ENCODE measurements around the gene SPOCK1. TPM values are rescaled to one million over a fixed set of nuclear protein-coding genes. Genes with fewer than 3 reads are reported as not detected.

SPOCK1 gene
- total and polyA plus RNA-seq, 2 of the 4 experiments (the other 2 are of a cell fraction), result 5.0 to 20.3 TPM

DNA sequence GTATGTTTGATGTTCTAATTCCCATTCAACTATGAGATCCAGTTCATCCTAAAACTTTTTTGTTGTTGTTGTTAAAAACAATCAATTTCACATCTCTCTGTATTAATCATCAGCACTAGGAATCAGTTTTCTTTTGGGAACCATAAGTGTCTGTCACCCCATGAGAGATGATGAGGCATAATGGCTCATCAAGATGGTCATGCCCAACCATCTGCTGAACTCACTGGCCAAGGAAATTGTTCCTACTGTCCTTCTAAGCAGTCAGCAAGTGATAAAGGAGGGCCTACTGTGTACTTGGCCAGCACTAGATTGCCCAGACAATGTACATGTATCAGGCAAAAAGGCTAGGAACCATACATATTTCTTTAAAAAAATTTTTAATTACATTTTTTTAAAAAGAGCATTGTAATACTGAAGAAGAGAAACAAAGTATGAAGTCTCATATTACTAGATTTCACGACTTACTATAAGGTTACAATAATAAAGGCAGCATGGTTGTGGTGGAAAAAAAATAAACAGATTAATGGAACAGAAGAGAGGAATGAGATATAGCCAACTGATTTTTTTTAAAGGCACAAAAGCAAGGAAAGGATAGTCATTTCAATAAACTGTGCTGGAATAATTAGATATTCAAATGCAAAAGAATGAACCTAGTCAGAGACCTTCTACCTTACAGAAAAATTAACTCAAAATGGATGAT, 458.3 kb downstream of the SPOCK1 start:
- no peaks in the 10 kb centered on the region for H3K9me3 ChIP-seq (ENCODE audit: control insufficient read depth, insufficient read depth, low read length)
- in situ Hi-C loops (cut with MboI; ENCODE audit: low sequenced_read_pairs), result no loop called here
- CTCF ChIA-PET, result no interaction called here
- H4K8ac ChIP-seq (ENCODE audit: low read depth in 2 of 2, low read length in 2 of 2), result no peak overlapping the region
- H3K27me3 ChIP-seq (ENCODE audit: control insufficient read depth, insufficient read depth, low read length), result no peaks in the 10 kb centered on the region
- no peaks in the 10 kb centered on the region for H3K36me3 ChIP-seq (ENCODE audit: control insufficient read depth, insufficient read depth, low read length)
- POLR2A ChIA-PET (ENCODE audit: unreplicated experiment), result no interaction called here
- no peak overlapping the region for H4K91ac ChIP-seq (ENCODE audit: insufficient read depth, low read depth, low read length)
- no peak for ATAC-seq (ENCODE audit: low read depth)
- dilution Hi-C loops (cut with HindIII; ENCODE audit: low sequenced_read_pairs, unreplicated experiment), result no loop called here
- H3K9me1 ChIP-seq (ENCODE audit: insufficient read depth, low read length), result no peaks in the 10 kb centered on the region
- H3K4me2 ChIP-seq (ENCODE audit: low read depth, low read length), result no peak overlapping the region
- no peak overlapping the region for H4K5ac ChIP-seq (ENCODE audit: low read depth, low read length)
- H3K56ac ChIP-seq (ENCODE audit: extremely low read depth, insufficient read depth, low read length), result no peak overlapping the region
- H2BK20ac ChIP-seq (ENCODE audit: low read depth, low read length), result no peak overlapping the region
- H2BK5ac ChIP-seq (ENCODE audit: low read depth, low read length, poor library complexity, severe bottlenecking), result no peak overlapping the region
- no peaks in the 10 kb centered on the region for H4K20me1 ChIP-seq (ENCODE audit: insufficient read depth, low read length)
- no peak for TF ChIP-seq CHD1 (IDR thresholded peaks at IDR 0.05; ENCODE audit: low read depth, low read length)
- TF ChIP-seq, protein P1, sequence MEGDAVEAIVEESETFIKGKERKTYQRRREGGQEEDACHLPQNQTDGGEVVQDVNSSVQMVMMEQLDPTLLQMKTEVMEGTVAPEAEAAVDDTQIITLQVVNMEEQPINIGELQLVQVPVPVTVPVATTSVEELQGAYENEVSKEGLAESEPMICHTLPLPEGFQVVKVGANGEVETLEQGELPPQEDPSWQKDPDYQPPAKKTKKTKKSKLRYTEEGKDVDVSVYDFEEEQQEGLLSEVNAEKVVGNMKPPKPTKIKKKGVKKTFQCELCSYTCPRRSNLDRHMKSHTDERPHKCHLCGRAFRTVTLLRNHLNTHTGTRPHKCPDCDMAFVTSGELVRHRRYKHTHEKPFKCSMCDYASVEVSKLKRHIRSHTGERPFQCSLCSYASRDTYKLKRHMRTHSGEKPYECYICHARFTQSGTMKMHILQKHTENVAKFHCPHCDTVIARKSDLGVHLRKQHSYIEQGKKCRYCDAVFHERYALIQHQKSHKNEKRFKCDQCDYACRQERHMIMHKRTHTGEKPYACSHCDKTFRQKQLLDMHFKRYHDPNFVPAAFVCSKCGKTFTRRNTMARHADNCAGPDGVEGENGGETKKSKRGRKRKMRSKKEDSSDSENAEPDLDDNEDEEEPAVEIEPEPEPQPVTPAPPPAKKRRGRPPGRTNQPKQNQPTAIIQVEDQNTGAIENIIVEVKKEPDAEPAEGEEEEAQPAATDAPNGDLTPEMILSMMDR (conservative IDR thresholded peaks at IDR 0.05; ENCODE audit: low read depth, low read length), result no peak
- TF ChIP-seq, protein P2, sequence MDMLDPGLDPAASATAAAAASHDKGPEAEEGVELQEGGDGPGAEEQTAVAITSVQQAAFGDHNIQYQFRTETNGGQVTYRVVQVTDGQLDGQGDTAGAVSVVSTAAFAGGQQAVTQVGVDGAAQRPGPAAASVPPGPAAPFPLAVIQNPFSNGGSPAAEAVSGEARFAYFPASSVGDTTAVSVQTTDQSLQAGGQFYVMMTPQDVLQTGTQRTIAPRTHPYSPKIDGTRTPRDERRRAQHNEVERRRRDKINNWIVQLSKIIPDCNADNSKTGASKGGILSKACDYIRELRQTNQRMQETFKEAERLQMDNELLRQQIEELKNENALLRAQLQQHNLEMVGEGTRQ (IDR thresholded peaks at IDR 0.05; ENCODE audit: low read depth, low read length), result no peak
- no peak for TF ChIP-seq POLR2A (IDR thresholded peaks at IDR 0.05; ENCODE audit: low read depth, low read length)
- no peak for TF ChIP-seq RFX5 (IDR thresholded peaks at IDR 0.05; ENCODE audit: low read depth, low read length)
- TF ChIP-seq SMC3 (IDR thresholded peaks at IDR 0.05; ENCODE audit: low read depth, low read length), result no peak
- no peak for TF ChIP-seq MXI1 (IDR thresholded peaks at IDR 0.05; ENCODE audit: borderline replicate concordance, low read depth, low read length)
- no peak for TF ChIP-seq RAD21 (IDR thresholded peaks at IDR 0.05; ENCODE audit: low read length)
- TF ChIP-seq NFE2L2 (IDR thresholded peaks at IDR 0.05; ENCODE audit: low read depth, low read length), result no peak
- H2BK120ac ChIP-seq (ENCODE audit: low read depth, low read length), result no peak overlapping the region
- H3K9ac ChIP-seq (ENCODE audit: low read depth, low read length), result no peak overlapping the region
- H3K14ac ChIP-seq (replicated peaks; ENCODE audit: low read depth, low read length), result no peak overlapping the region
- H3K4me1 ChIP-seq (ENCODE audit: control insufficient read depth, insufficient read depth, low read length), result no peaks in the 10 kb centered on the region
- BruUV-seq (replicated peaks), result no TSS peak
- no peak overlapping the region for H3K4me3 ChIP-seq (ENCODE audit: insufficient read depth, low read depth, low read length)
- no CpG with 5 or more reads among the region's 1 CpG for WGBS, 2 experiments (ENCODE audit: extremely low coverage in 2 of 2, insufficient read length in 1 of 2)
- no peak overlapping the region for H2BK15ac ChIP-seq (ENCODE audit: low read depth, low read length)
- H2AFZ ChIP-seq (replicated peaks; ENCODE audit: low read length, poor library complexity), result no peak overlapping the region
- H2AK5ac ChIP-seq (ENCODE audit: low read depth, low read length), result no peak overlapping the region
- DNase-seq, result peak; percentile 24
- H3K4ac ChIP-seq (ENCODE audit: low read depth, low read length), result no peak overlapping the region
- H3K23ac ChIP-seq (ENCODE audit: low read depth, low read length), result no peak overlapping the region
- H3K79me1 ChIP-seq (ENCODE audit: low read depth in 1 of 2, low read length in 2 of 2), result no peaks in the 10 kb centered on the region
- H3K27ac ChIP-seq (ENCODE audit: insufficient read depth, low read length), result no peak overlapping the region
- H3K18ac ChIP-seq (ENCODE audit: low read depth, low read length), result no peak overlapping the region
- H2AK9ac ChIP-seq (replicated peaks; ENCODE audit: low read depth, low read length, poor library complexity), result no peak overlapping the region
- intact Hi-C loops (cut with micrococcal nuclease), result no loop called here

Data from IMR-90 (cell line).